WERI-Rb-1 (cell line): ENCODE results near the gene STRA6.

Source experiments
- DNase-seq: peaks from one replicate; pipeline ENCODE4 v3.0.0-alpha.2; 2020
- H3K27ac ChIP-seq: fragments of 250-450 bp; sonication (Bioruptor Pico); 2 replicates; pipeline ENCODE4 v1.5.1; 2020; ENCODE audit warnings: mild to moderate bottlenecking, moderate library complexity
- H3K27me3 ChIP-seq: fragments of 250-450 bp; sonication (Bioruptor Pico); 2 replicates; pipeline ENCODE4 v1.5.1; 2021; ENCODE audit warnings: mild to moderate bottlenecking, low read depth, moderate library complexity; ENCODE audit not compliant: insufficient read depth, severe bottlenecking
- H3K36me3 ChIP-seq: fragments of 250-450 bp; sonication (Bioruptor Pico); 2 replicates; pipeline ENCODE4 v1.5.1; 2020; ENCODE audit warnings: mild to moderate bottlenecking, moderate library complexity
- H3K4me3 ChIP-seq: 2 replicates; pipeline ENCODE4 v1.5.1; 2011; ENCODE audit warnings: low read depth, mild to moderate bottlenecking, control low read depth, low read length
- H3K9me3 ChIP-seq: fragments of 250-450 bp; sonication (Bioruptor Pico); 2 replicates; pipeline ENCODE4 v1.5.1; 2021; ENCODE audit warnings: mild to moderate bottlenecking, moderate library complexity; ENCODE audit not compliant: severe bottlenecking
- CTCF ChIP-seq: IDR thresholded peaks from 2 replicates; pipeline ENCODE4 v1.5.1; 2011; ENCODE audit warnings: low read depth, mild to moderate bottlenecking, control low read depth, inconsistent platforms, low read length

The STRA6 gene

DNA sequence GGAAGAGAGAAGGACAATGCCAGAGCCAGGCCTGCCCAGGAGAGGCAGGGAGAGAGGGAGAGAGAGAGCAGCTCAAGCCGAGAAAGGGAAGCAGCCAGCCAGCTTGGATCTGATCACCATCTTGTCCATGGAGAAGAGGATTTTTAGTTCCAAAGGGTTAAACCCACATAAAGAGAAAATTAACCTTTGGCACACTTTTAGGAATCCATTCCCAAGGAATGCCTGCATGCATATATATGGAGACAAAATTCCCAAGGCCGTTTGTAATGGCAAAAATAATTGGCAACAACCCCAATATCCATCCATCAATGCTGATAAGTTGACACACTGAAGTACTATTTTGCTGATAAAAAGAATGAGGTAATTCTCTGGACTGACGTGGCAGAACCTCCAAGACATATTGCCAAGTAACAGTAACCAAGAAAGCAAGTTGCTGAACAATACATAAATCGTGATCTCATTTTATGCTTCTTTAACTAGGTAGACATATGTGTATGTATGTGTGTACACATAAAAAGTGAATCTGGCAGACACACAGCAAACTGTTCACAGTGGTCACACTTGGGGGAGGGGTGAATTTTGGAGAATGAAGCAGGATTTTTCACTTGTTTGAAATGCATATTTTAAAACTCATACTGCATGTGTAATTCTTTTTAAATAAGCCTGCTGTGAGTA, 7.5 kb upstream of the STRA6 start:
- no peak for DNase-seq
- peak overlapping the region; percentile 91 for H3K27ac ChIP-seq
- H3K36me3 ChIP-seq: peaks cover 36% of the 10 kb centered on the region
- no peak overlapping the region for H3K4me3 ChIP-seq
- no peaks in the 10 kb centered on the region for H3K9me3 ChIP-seq
- no peak for TF ChIP-seq CTCF
- no peaks in the 10 kb centered on the region for H3K27me3 ChIP-seq

- H3K27ac ChIP-seq: peak overlapping the region; percentile 91
- no peak for DNase-seq
- no peak for TF ChIP-seq CTCF
- no peaks in the 10 kb centered on the region for H3K27me3 ChIP-seq
- H3K4me3 ChIP-seq: peak overlapping the region; percentile 34; the same call in 1 of the 2 replicates
- H3K36me3 ChIP-seq: peaks cover 33% of the 10 kb centered on the region
- H3K9me3 ChIP-seq: no peaks in the 10 kb centered on the region
Measured at GRCh38 chr15:74209560-74209958, 7.0 kb upstream of the STRA6 start.

- H3K4me3 ChIP-seq: peak overlapping the region; percentile 34
- no peaks in the 10 kb centered on the region for H3K27me3 ChIP-seq
- DNase-seq: peak; percentile 92
- H3K36me3 ChIP-seq: peaks cover 32% of the 10 kb centered on the region
- H3K9me3 ChIP-seq: no peaks in the 10 kb centered on the region
- no peak for TF ChIP-seq CTCF
- peak overlapping the region; percentile 91 for H3K27ac ChIP-seq
Measured at GRCh38 chr15:74208901-74209559, 6.4 kb upstream of the STRA6 start.

DNA sequence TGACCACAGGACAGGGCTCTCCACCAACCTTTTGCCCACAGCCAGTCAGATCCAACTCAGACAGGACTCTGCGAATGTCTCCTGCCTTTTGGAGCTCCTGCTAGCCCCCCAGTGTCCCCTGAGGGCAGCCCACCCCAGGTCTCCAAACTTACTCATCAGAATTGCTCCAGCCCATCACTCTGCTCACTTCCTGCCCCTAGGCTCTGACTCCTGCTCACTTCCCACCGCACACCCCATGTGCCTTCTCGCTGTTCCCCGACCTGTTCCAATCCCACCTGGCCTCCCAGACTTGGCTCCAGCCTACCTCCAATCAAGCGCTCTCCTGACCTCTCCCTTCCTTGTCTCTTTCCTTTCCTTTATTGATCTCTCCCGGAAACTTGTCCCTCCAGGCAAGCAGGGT, 5.9 kb upstream of the STRA6 start:
- Histone ChIP-seq H3K36me3 (peaks cover 32% of the 10 kb centered on the region), H3K4me3 (peak overlapping the region; percentile 34), H3K27ac (peak overlapping the region; percentile 91), H3K9me3 (no peaks in the 10 kb centered on the region), H3K27me3 (no peaks in the 10 kb centered on the region)
- TF ChIP-seq CTCF: no peak
- DNase-seq: no peak

- no peaks in the 10 kb centered on the region for H3K9me3 ChIP-seq
- peaks cover 28% of the 10 kb centered on the region for H3K36me3 ChIP-seq
- no peaks in the 10 kb centered on the region for H3K27me3 ChIP-seq
- no peak for TF ChIP-seq CTCF
- H3K4me3 ChIP-seq: no peak overlapping the region
- no peak for DNase-seq
- peak overlapping the region; percentile 91 for H3K27ac ChIP-seq
Measured at GRCh38 chr15:74207652-74208440, 5.3 kb upstream of the STRA6 start.
